Measurements from ENCODE around the gene MNX1.

MNX1 gene

GRCh38 chr7:157010588-157011332 is at the start of gene MNX1:
TSS of gene MNX1 (minus strand) at chr7:157010663. CDS start at chr7:157010350, 313 bp downstream.
- no peak for DNase-seq

GRCh38 chr7:157059534-157059933 is 49.1 kb upstream of the MNX1 start:
- no peak for DNase-seq

GRCh38 chr7:157058701-157059100 is 48.2 kb upstream of the MNX1 start:
- no peak for DNase-seq

- no peak for DNase-seq
These were observed 47.6 kb upstream of the MNX1 start for GRCh38 chr7:157058068-157058467.

GRCh38 chr7:157056957-157057902 is 46.8 kb upstream of the MNX1 start:
- no peak for DNase-seq

GRCh38 chr7:157056246-157056645 is 45.8 kb upstream of the MNX1 start:
- DNase-seq: no peak

- DNase-seq: no peak
These were observed 44.5 kb upstream of the MNX1 start for GRCh38 chr7:157054927-157055326.

GRCh38 chr7:157053118-157053517 is 42.7 kb upstream of the MNX1 start:
- no peak for DNase-seq

GRCh38 chr7:157047148-157047547 is 36.7 kb upstream of the MNX1 start:
- no peak for DNase-seq

GRCh38 chr7:157046681-157047080 is 36.2 kb upstream of the MNX1 start:
- no peak for DNase-seq

GRCh38 chr7:157044943-157045660 is 34.6 kb upstream of the MNX1 start:
- DNase-seq: no peak

GRCh38 chr7:157044147-157044687 is 33.8 kb upstream of the MNX1 start:
- no peak for DNase-seq

GRCh38 chr7:157043745-157044144 is 33.3 kb upstream of the MNX1 start:
- no peak for DNase-seq

- no peak for DNase-seq
These were observed 31.2 kb upstream of the MNX1 start for GRCh38 chr7:157041514-157042277.

- DNase-seq: no peak
These were observed 30.5 kb upstream of the MNX1 start for GRCh38 chr7:157041004-157041403.

GRCh38 chr7:157037635-157038034 is 27.2 kb upstream of the MNX1 start:
- DNase-seq: no peak

GRCh38 chr7:157037028-157037427 is 26.6 kb upstream of the MNX1 start:
- DNase-seq: no peak

- DNase-seq: no peak
These were observed 25.5 kb upstream of the MNX1 start for GRCh38 chr7:157035979-157036378.

GRCh38 chr7:157035302-157035701 is 24.8 kb upstream of the MNX1 start:
- no peak for DNase-seq

- no peak for DNase-seq
These were observed 23.3 kb upstream of the MNX1 start for GRCh38 chr7:157033483-157034473.

Measured in stimulated activated naive CD4-positive, alpha-beta T cell treated with Interleukin-2 at 50 U/mL for 16 hours (primary cell).